ENCODE data around the gene KCNC4.

The KCNC4 gene

GRCh38 chr1:110243146-110243545 is 33.0 kb downstream of the KCNC4 start:
- H3K4me1 ChIP-seq (ENCODE audit: control insufficient read depth, insufficient read depth, low read length) = no peaks in the 10 kb centered on the region
- no peak overlapping the region for H3K27ac ChIP-seq (ENCODE audit: low read depth, low read length)
- no peak overlapping the region for H3K4me3 ChIP-seq (ENCODE audit: low read length)
- no peak overlapping the region for H3K9ac ChIP-seq (ENCODE audit: low read length)
- no peaks in the 10 kb centered on the region for H3K27me3 ChIP-seq (ENCODE audit: control insufficient read depth, insufficient read depth, low read length)
- H3K36me3 ChIP-seq (ENCODE audit: control insufficient read depth, insufficient read depth, low read length) = no peaks in the 10 kb centered on the region

GRCh38 chr1:110243574-110243973 is 33.5 kb downstream of the KCNC4 start:
- Histone ChIP-seq H3K36me3 (ENCODE audit: control insufficient read depth, insufficient read depth, low read length) (no peaks in the 10 kb centered on the region), H3K9ac (ENCODE audit: low read length) (no peak overlapping the region), H3K4me1 (ENCODE audit: control insufficient read depth, insufficient read depth, low read length) (no peaks in the 10 kb centered on the region), H3K27me3 (ENCODE audit: control insufficient read depth, insufficient read depth, low read length) (no peaks in the 10 kb centered on the region), H3K4me3 (ENCODE audit: low read length) (peak overlapping the region; percentile 14), H3K27ac (ENCODE audit: low read depth, low read length) (no peak overlapping the region)

GRCh38 chr1:110245876-110246620 is 35.9 kb downstream of the KCNC4 start:
- Histone ChIP-seq H3K27me3 (ENCODE audit: control insufficient read depth, insufficient read depth, low read length) (no peaks in the 10 kb centered on the region), H3K4me3 (ENCODE audit: low read length) (no peak overlapping the region), H3K4me1 (ENCODE audit: control insufficient read depth, insufficient read depth, low read length) (no peaks in the 10 kb centered on the region), H3K27ac (ENCODE audit: low read depth, low read length) (no peak overlapping the region), H3K9ac (ENCODE audit: low read length) (no peak overlapping the region), H3K36me3 (ENCODE audit: control insufficient read depth, insufficient read depth, low read length) (no peaks in the 10 kb centered on the region)

GRCh38 chr1:110248746-110249145 is 38.6 kb downstream of the KCNC4 start:
- Histone ChIP-seq H3K4me1 (ENCODE audit: control insufficient read depth, insufficient read depth, low read length) (no peaks in the 10 kb centered on the region), H3K36me3 (ENCODE audit: control insufficient read depth, insufficient read depth, low read length) (no peaks in the 10 kb centered on the region), H3K27ac (ENCODE audit: low read depth, low read length) (no peak overlapping the region), H3K27me3 (ENCODE audit: control insufficient read depth, insufficient read depth, low read length) (no peaks in the 10 kb centered on the region), H3K9ac (ENCODE audit: low read length) (no peak overlapping the region), H3K4me3 (ENCODE audit: low read length) (no peak overlapping the region)

GRCh38 chr1:110249256-110249655 is 39.1 kb downstream of the KCNC4 start:
- H3K9ac ChIP-seq (ENCODE audit: low read length) = no peak overlapping the region
- H3K4me1 ChIP-seq (ENCODE audit: control insufficient read depth, insufficient read depth, low read length) = no peaks in the 10 kb centered on the region
- no peak overlapping the region for H3K4me3 ChIP-seq (ENCODE audit: low read length)
- no peaks in the 10 kb centered on the region for H3K36me3 ChIP-seq (ENCODE audit: control insufficient read depth, insufficient read depth, low read length)
- no peaks in the 10 kb centered on the region for H3K27me3 ChIP-seq (ENCODE audit: control insufficient read depth, insufficient read depth, low read length)
- H3K27ac ChIP-seq (ENCODE audit: low read depth, low read length) = no peak overlapping the region

- Histone ChIP-seq H3K4me1 (ENCODE audit: control insufficient read depth, insufficient read depth, low read length) (no peaks in the 10 kb centered on the region), H3K9ac (ENCODE audit: low read length) (no peak overlapping the region), H3K27ac (ENCODE audit: low read depth, low read length) (no peak overlapping the region), H3K4me3 (ENCODE audit: low read length) (no peak overlapping the region), H3K36me3 (ENCODE audit: control insufficient read depth, insufficient read depth, low read length) (no peaks in the 10 kb centered on the region), H3K27me3 (ENCODE audit: control insufficient read depth, insufficient read depth, low read length) (no peaks in the 10 kb centered on the region)
Measured at GRCh38 chr1:110250008-110250407, 39.9 kb downstream of the KCNC4 start.

- Histone ChIP-seq H3K27ac (ENCODE audit: low read depth, low read length) (no peak overlapping the region), H3K4me3 (ENCODE audit: low read length) (no peak overlapping the region), H3K36me3 (ENCODE audit: control insufficient read depth, insufficient read depth, low read length) (no peaks in the 10 kb centered on the region), H3K27me3 (ENCODE audit: control insufficient read depth, insufficient read depth, low read length) (no peaks in the 10 kb centered on the region), H3K4me1 (ENCODE audit: control insufficient read depth, insufficient read depth, low read length) (no peaks in the 10 kb centered on the region), H3K9ac (ENCODE audit: low read length) (no peak overlapping the region)
Measured at GRCh38 chr1:110250749-110251148, 40.6 kb downstream of the KCNC4 start.

GRCh38 chr1:110253213-110253612 is 43.1 kb downstream of the KCNC4 start:
- H3K27ac ChIP-seq (ENCODE audit: low read depth, low read length) = no peak overlapping the region
- no peaks in the 10 kb centered on the region for H3K4me1 ChIP-seq (ENCODE audit: control insufficient read depth, insufficient read depth, low read length)
- no peaks in the 10 kb centered on the region for H3K36me3 ChIP-seq (ENCODE audit: control insufficient read depth, insufficient read depth, low read length)
- no peak overlapping the region for H3K9ac ChIP-seq (ENCODE audit: low read length)
- H3K27me3 ChIP-seq (ENCODE audit: control insufficient read depth, insufficient read depth, low read length) = peaks cover 2% of the 10 kb centered on the region
- no peak overlapping the region for H3K4me3 ChIP-seq (ENCODE audit: low read length)

GRCh38 chr1:110254604-110255391 is 44.7 kb downstream of the KCNC4 start:
- Histone ChIP-seq H3K27me3 (ENCODE audit: control insufficient read depth, insufficient read depth, low read length) (peaks cover 2% of the 10 kb centered on the region), H3K9ac (ENCODE audit: low read length) (no peak overlapping the region), H3K27ac (ENCODE audit: low read depth, low read length) (no peak overlapping the region), H3K36me3 (ENCODE audit: control insufficient read depth, insufficient read depth, low read length) (no peaks in the 10 kb centered on the region), H3K4me3 (ENCODE audit: low read length) (no peak overlapping the region), H3K4me1 (ENCODE audit: control insufficient read depth, insufficient read depth, low read length) (no peaks in the 10 kb centered on the region)

- H3K36me3 ChIP-seq (ENCODE audit: control insufficient read depth, insufficient read depth, low read length) = no peaks in the 10 kb centered on the region
- no peak overlapping the region for H3K9ac ChIP-seq (ENCODE audit: low read length)
- H3K27ac ChIP-seq (ENCODE audit: low read depth, low read length) = no peak overlapping the region
- no peak overlapping the region for H3K4me3 ChIP-seq (ENCODE audit: low read length)
- no peaks in the 10 kb centered on the region for H3K4me1 ChIP-seq (ENCODE audit: control insufficient read depth, insufficient read depth, low read length)
- H3K27me3 ChIP-seq (ENCODE audit: control insufficient read depth, insufficient read depth, low read length) = peaks cover 2% of the 10 kb centered on the region
Measured at GRCh38 chr1:110255392-110255787, 45.3 kb downstream of the KCNC4 start.

GRCh38 chr1:110258734-110259133 is 48.6 kb downstream of the KCNC4 start:
- Histone ChIP-seq H3K27ac (ENCODE audit: low read depth, low read length) (no peak overlapping the region), H3K27me3 (ENCODE audit: control insufficient read depth, insufficient read depth, low read length) (peaks cover 2% of the 10 kb centered on the region), H3K36me3 (ENCODE audit: control insufficient read depth, insufficient read depth, low read length) (no peaks in the 10 kb centered on the region), H3K9ac (ENCODE audit: low read length) (no peak overlapping the region), H3K4me3 (ENCODE audit: low read length) (no peak overlapping the region), H3K4me1 (ENCODE audit: control insufficient read depth, insufficient read depth, low read length) (no peaks in the 10 kb centered on the region)

GRCh38 chr1:110259770-110260169 is 49.7 kb downstream of the KCNC4 start:
- no peak overlapping the region for H3K27ac ChIP-seq (ENCODE audit: low read depth, low read length)
- no peaks in the 10 kb centered on the region for H3K36me3 ChIP-seq (ENCODE audit: control insufficient read depth, insufficient read depth, low read length)
- H3K9ac ChIP-seq (ENCODE audit: low read length) = no peak overlapping the region
- H3K27me3 ChIP-seq (ENCODE audit: control insufficient read depth, insufficient read depth, low read length) = peaks cover 2% of the 10 kb centered on the region
- H3K4me3 ChIP-seq (ENCODE audit: low read length) = no peak overlapping the region
- no peaks in the 10 kb centered on the region for H3K4me1 ChIP-seq (ENCODE audit: control insufficient read depth, insufficient read depth, low read length)
